Measurements from ENCODE around the gene KLK1. TPM values are rescaled to one million over a fixed set of nuclear protein-coding genes. Genes with fewer than 3 reads are reported as not detected.

KLK1 gene
- total RNA-seq, 1 donor from 2014 or later = not detected

GRCh38 chr19:50835785-50836542 lies 12.4 kb upstream of the KLK1 start:
- Histone ChIP-seq H3K27ac (no peak overlapping the region), H3K27me3 (no peaks in the 10 kb centered on the region), H3K36me3 (no peaks in the 10 kb centered on the region), H3K9me3 (no peaks in the 10 kb centered on the region), H3K4me1 (no peaks in the 10 kb centered on the region), H3K4me3 (peak overlapping the region; percentile 57 to 64)
- TF ChIP-seq CTCF (IDR thresholded peaks at IDR 0.05) = no peak
- no peak for DNase-seq (ENCODE audit: low spot score in 2 of 2)
- intact Hi-C loops (cut with DNase I) = no loop called here

GRCh38 chr19:50835103-50835784 lies 11.7 kb upstream of the KLK1 start:
- Histone ChIP-seq H3K27ac (no peak overlapping the region), H3K9me3 (no peaks in the 10 kb centered on the region), H3K4me1 (no peaks in the 10 kb centered on the region), H3K27me3 (no peaks in the 10 kb centered on the region), H3K4me3 (peak overlapping the region; percentile 57 to 64), H3K36me3 (no peaks in the 10 kb centered on the region)
- DNase-seq (ENCODE audit: low spot score in 2 of 2) = no peak
- intact Hi-C loops (cut with DNase I) = no loop called here
- TF ChIP-seq CTCF (IDR thresholded peaks at IDR 0.05) = no peak

- no peak for TF ChIP-seq CTCF (IDR thresholded peaks at IDR 0.05)
- DNase-seq (ENCODE audit: low spot score in 2 of 2) = no peak
- no peaks in the 10 kb centered on the region for H3K9me3 ChIP-seq
- intact Hi-C loops (cut with DNase I) = no loop called here
- no peaks in the 10 kb centered on the region for H3K36me3 ChIP-seq
- no peaks in the 10 kb centered on the region for H3K27me3 ChIP-seq
- H3K4me3 ChIP-seq = no peak overlapping the region
- H3K27ac ChIP-seq = no peak overlapping the region
- no peaks in the 10 kb centered on the region for H3K4me1 ChIP-seq
Observed at GRCh38 chr19:50833802-50834167, 10.2 kb upstream of the KLK1 start.

GRCh38 chr19:50833117-50833801 lies 9.7 kb upstream of the KLK1 start, which contains the start of gene KLK15:
Gene KLK15, minus strand, starts transcription at chr19:50833574. Its CDS starts 2,082 bp downstream, at chr19:50831492.
- no peak for TF ChIP-seq CTCF (IDR thresholded peaks at IDR 0.05)
- no peaks in the 10 kb centered on the region for H3K36me3 ChIP-seq
- H3K4me1 ChIP-seq = no peaks in the 10 kb centered on the region
- intact Hi-C loops (cut with DNase I) = no loop called here
- no peak for DNase-seq (ENCODE audit: low spot score in 2 of 2)
- no peaks in the 10 kb centered on the region for H3K27me3 ChIP-seq
- no peak within 1 kb of the TSS for H3K27ac ChIP-seq
- no peaks in the 10 kb centered on the region for H3K9me3 ChIP-seq
- H3K4me3 ChIP-seq = no peak within 1 kb of the TSS

GRCh38 chr19:50832666-50833065 lies 9.1 kb upstream of the KLK1 start:
- Histone ChIP-seq H3K27me3 (no peaks in the 10 kb centered on the region), H3K4me1 (no peaks in the 10 kb centered on the region), H3K9me3 (no peaks in the 10 kb centered on the region), H3K27ac (no peak overlapping the region), H3K36me3 (no peaks in the 10 kb centered on the region), H3K4me3 (no peak overlapping the region)
- no peak for TF ChIP-seq CTCF (IDR thresholded peaks at IDR 0.05)
- intact Hi-C loops (cut with DNase I) = no loop called here
- DNase-seq (ENCODE audit: low spot score in 2 of 2) = no peak
